Mucosa of rectum (tissue), 2 donors: ENCODE measurements around the gene KPNA5.

Experiments
- H3K27ac ChIP-seq, 2 donors: one replicate each; pipeline ENCODE4 v1.7.0; 2013; ENCODE audit warnings: inconsistent platforms in 2 of 2, low read depth in 2 of 2, low read length in 2 of 2
- H3K27me3 ChIP-seq, 2 donors: one replicate each; pipeline ENCODE4 v1.7.0; 2013; ENCODE audit warnings: low read length in 2 of 2; ENCODE audit not compliant: control insufficient read depth in 2 of 2, insufficient read depth in 2 of 2
- H3K36me3 ChIP-seq, 2 donors: one replicate each; pipeline ENCODE4 v1.7.0; 2013; ENCODE audit warnings: low read length in 2 of 2; ENCODE audit not compliant: control insufficient read depth in 2 of 2, insufficient read depth in 2 of 2
- H3K4me1 ChIP-seq, 2 donors: one replicate each; pipeline ENCODE4 v1.7.0; 2013; ENCODE audit warnings: low read length in 2 of 2, mild to moderate bottlenecking in 1 of 2; ENCODE audit not compliant: control insufficient read depth in 2 of 2, insufficient read depth in 2 of 2
- H3K4me3 ChIP-seq, 2 donors: one replicate each; pipeline ENCODE4 v1.7.0; 2013; ENCODE audit warnings: low read length in 2 of 2
- H3K9ac ChIP-seq, 2 donors: one replicate each; pipeline ENCODE4 v1.7.0; 2013; ENCODE audit warnings: low read length in 2 of 2, low read depth in 1 of 2, mild to moderate bottlenecking in 1 of 2
- H3K9me3 ChIP-seq, 2 donors: one replicate each; pipeline ENCODE4 v1.7.0; 2013; ENCODE audit warnings: low read length in 2 of 2; ENCODE audit not compliant: control insufficient read depth in 2 of 2
- donor health status: healthy.
- donor health status: Normal muscosa, but diverticular disease.

The KPNA5 gene

DNA sequence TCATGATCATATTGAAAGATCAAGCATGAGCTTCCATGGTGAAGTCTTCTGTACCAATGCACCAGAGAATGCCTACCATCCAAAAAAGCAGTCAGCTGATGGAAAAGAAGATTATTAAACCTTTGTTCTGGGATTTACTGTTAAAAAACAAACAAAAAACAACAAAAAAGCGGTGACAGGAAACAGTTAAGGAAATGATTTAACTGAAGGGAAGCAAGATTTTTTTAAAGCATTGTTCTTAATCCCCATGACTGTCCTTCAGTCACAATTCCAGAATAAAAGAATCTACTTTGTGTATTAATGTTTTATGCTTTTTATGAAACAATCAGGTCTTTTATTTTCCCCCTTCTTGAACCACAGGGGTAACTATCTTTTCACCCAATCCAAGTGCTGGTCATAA lies 60.6 kb downstream of the KPNA5 start:
- H3K27ac ChIP-seq = no peak overlapping the region
- H3K4me3 ChIP-seq = no peak overlapping the region
- H3K4me1 ChIP-seq = no peaks in the 10 kb centered on the region
- no peaks in the 10 kb centered on the region for H3K27me3 ChIP-seq
- H3K9me3 ChIP-seq = no peaks in the 10 kb centered on the region
- H3K36me3 ChIP-seq = no peaks in the 10 kb centered on the region
- H3K9ac ChIP-seq = no peak overlapping the region

DNA sequence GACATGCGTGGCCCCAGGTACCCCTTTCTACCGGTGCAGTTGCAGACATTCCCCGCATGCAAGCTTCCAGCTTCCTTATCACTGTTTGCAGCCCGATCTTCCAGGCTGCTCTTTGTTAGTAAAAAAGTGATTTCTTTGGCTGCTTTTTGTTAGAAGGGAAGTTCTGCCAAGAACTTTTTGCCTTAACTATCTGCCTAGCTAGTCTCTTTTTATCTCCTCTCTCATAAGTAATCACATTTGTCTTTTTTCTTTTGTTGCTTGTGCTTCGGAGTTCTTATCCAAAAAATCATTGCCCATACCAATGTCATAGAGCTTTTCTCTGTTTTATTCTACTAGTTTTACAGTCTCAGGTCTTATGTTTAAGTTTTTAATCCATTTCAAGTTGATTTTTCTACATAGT lies 64.2 kb downstream of the KPNA5 start:
- no peaks in the 10 kb centered on the region for H3K4me1 ChIP-seq
- H3K9ac ChIP-seq = no peak overlapping the region
- H3K27me3 ChIP-seq = no peaks in the 10 kb centered on the region
- no peak overlapping the region for H3K4me3 ChIP-seq
- H3K9me3 ChIP-seq = no peaks in the 10 kb centered on the region
- no peaks in the 10 kb centered on the region for H3K36me3 ChIP-seq
- H3K27ac ChIP-seq = no peak overlapping the region

DNA sequence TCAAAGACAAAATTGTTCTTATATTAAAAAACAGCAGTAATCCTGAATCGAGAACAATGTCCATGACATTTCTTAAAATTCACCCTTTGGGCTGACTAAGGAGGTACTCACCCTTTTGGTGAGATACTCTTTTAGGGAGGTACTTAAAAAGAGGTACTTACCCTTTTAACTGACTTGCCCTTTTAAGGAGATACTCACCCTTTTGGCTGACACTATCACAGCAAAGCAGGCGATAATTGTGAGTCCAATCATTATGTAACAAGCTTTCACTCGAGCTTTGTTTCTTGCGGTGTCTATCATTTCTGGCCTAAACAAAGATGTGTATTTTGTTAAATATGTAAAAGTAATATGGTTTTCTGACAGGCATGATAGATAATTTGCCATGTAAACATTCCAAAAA lies 80.8 kb downstream of the KPNA5 start:
- Histone ChIP-seq H3K36me3 (no peaks in the 10 kb centered on the region), H3K27ac (no peak overlapping the region), H3K4me1 (peaks cover 0 to 4% of the 10 kb centered on the region in 2 donors), H3K9ac (no peak overlapping the region), H3K9me3 (no peaks in the 10 kb centered on the region), H3K4me3 (no peak overlapping the region), H3K27me3 (peaks cover 14 to 17% of the 10 kb centered on the region in 2 donors)

DNA sequence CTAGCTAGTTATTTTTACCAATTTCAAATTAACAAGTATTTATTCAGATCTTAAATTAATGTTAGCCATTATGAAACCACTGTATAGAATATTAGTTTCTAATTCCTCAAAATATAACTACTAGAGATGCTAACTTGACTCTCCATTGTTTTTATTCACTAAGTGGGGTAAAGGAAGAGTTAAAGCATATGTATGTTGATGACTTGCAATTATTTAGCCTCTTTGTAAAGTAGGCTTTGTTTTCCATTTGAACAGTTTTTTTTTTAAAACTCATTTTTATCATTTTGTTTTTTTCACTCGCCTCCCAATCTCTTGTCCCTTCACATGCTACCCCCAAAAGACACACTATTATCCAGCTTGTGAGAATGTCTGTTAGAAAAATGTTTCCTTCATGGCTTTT lies 81.2 kb downstream of the KPNA5 start:
- Histone ChIP-seq H3K4me3 (no peak overlapping the region), H3K9ac (no peak overlapping the region), H3K27ac (no peak overlapping the region), H3K36me3 (no peaks in the 10 kb centered on the region), H3K27me3 (peaks cover 15 to 19% of the 10 kb centered on the region in 2 donors), H3K4me1 (peaks cover 0 to 4% of the 10 kb centered on the region in 2 donors), H3K9me3 (no peaks in the 10 kb centered on the region)

DNA sequence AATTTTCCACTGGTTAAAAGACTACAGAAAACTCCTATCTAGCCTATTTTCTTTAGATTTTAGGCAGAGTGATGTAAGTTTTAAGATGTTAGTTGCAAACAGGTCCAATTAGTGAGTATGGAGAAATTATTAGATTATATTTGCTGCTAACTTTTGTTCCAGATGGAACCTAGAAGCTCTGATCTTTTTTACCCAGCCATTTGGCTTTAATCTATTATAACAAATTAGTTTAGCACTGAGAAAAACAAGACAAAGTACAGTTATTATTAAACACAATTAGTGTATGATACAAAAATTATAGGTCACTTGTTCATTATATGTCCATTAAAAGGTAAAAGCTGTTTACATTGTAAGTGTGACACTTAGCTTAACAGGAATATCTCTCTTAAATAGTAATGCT lies 82.0 kb downstream of the KPNA5 start:
- Histone ChIP-seq H3K36me3 (no peaks in the 10 kb centered on the region), H3K9me3 (no peaks in the 10 kb centered on the region), H3K9ac (no peak overlapping the region), H3K27me3 (peaks cover 15 to 19% of the 10 kb centered on the region in 2 donors), H3K4me1 (peaks cover 0 to 4% of the 10 kb centered on the region in 2 donors), H3K27ac (no peak overlapping the region), H3K4me3 (no peak overlapping the region)

DNA sequence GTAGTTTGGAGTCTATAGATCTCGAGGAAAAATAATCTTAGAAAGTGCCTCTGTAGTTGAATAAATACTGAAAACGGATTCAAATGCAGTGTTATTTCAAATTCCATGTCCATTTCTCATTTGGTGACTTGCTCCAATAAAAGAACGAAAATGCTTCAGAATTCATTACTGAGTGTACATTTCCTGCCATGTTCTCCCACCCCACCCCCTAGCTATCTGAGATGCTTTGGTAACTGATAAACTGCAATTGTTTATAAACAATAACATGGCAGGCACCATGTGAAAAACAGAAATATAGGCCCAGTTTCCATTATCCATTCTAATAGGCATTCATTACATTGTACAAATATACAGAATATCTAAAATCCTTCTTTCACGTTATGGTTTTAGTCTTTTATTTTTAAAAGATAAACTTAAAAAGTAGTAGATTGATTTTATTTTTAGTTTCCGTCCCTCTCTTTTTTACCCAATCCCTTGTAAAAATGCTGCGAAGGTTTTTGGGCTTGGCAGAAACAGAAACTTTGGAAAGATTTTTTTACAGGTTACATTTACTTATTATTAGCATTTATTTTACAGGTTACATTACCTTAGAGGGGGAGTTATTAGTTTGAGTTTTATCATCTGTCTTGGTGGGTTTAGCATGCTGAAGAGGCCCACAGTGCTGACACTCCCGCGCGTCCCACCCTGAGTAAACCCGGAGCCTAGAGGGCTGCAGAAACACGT lies 83.1 kb downstream of the KPNA5 start:
- H3K27ac ChIP-seq = no peak overlapping the region
- no peaks in the 10 kb centered on the region for H3K9me3 ChIP-seq
- H3K27me3 ChIP-seq = peaks cover 15 to 19% of the 10 kb centered on the region in 2 donors

DNA sequence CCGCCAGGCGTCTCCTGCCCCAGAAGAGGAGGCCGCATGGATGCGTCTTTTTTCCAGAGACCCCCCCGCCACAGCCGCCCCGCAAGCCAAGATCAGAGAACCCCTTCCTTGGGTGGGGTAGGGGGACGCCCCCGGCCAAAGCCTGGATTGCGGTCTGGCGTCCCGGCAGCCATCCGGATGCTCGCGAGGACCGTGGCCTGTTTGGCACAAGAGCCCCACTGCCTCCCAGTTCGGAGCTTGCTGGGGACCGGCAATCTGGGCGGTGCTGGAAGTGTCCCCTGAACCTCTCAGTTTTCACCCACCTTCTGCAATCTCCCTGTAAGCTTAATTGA lies 83.6 kb downstream of the KPNA5 start:
- no peak overlapping the region for H3K27ac ChIP-seq
- peak overlapping the region in 1 of 2 donors; percentile 23 for H3K9ac ChIP-seq
- no peaks in the 10 kb centered on the region for H3K9me3 ChIP-seq
- peak overlapping the region; percentile 50 to 58 for H3K4me3 ChIP-seq
- peaks cover 0 to 4% of the 10 kb centered on the region in 2 donors for H3K4me1 ChIP-seq
- H3K36me3 ChIP-seq = no peaks in the 10 kb centered on the region
- H3K27me3 ChIP-seq = peaks cover 15 to 19% of the 10 kb centered on the region in 2 donors

More for the DNA sequence above, 83.1 kb downstream of the KPNA5 start:
- Histone ChIP-seq H3K4me1 (peaks cover 0 to 4% of the 10 kb centered on the region in 2 donors), H3K36me3 (no peaks in the 10 kb centered on the region), H3K9ac (no peak overlapping the region), H3K4me3 (no peak overlapping the region)

DNA sequence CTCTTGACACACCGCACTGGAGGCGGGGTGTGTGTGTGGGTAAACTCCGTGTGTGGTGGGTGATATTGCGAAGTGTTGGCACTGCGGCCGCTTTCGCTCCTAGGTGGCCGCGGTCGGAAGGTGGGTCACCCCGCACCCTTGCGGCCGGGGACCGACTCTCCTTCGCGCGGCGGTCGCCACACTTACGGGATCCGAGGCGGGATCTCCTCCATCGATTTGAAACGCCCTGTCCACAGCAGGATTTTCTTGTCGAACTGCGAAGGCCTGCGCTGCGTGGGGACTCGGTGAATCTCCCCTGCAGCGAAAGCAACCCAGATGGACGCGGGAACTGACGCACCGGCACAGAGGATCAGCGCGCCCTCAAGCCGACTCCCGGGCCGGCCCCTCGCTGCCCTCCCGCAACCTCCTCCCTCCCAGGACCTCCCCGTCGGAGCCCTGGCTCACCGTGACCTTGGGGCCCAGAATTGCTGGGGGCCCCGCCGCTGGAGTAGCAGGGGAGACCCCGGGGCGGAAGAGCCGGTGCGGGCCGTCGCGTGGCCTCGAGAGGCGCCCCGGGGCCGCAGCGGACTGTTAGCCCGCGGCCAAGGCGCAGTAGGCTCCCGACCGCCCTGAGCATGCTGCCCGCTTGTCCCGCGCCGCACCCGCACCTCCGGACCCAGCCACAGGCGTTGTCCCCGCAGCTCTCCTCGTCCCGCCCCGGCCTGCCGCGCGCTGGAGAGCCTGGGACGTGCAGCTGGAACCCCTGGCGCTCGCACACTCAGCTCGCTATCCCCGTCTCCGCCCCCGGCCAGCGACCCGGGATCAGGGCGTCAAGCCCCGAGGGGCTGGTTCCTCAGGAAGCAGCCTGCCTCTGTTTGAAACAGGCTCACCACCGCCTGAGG lies 84.2 kb downstream of the KPNA5 start, which contains the start of gene FAM162B:
TSS of gene FAM162B (minus strand) at position 759 of the 881 bp plus-strand sequence. CDS start at position 616, 143 bp downstream.
- Histone ChIP-seq H3K9ac (peak within 1 kb of the TSS in 1 of 2 donors; percentile 32), H3K4me3 (peak within 1 kb of the TSS; percentile 50 to 58), H3K27me3 (peaks cover 15 to 19% of the 10 kb centered on the region in 2 donors), H3K27ac (no peak within 1 kb of the TSS), H3K9me3 (no peaks in the 10 kb centered on the region), H3K4me1 (peaks cover 0 to 4% of the 10 kb centered on the region in 2 donors), H3K36me3 (no peaks in the 10 kb centered on the region)

DNA sequence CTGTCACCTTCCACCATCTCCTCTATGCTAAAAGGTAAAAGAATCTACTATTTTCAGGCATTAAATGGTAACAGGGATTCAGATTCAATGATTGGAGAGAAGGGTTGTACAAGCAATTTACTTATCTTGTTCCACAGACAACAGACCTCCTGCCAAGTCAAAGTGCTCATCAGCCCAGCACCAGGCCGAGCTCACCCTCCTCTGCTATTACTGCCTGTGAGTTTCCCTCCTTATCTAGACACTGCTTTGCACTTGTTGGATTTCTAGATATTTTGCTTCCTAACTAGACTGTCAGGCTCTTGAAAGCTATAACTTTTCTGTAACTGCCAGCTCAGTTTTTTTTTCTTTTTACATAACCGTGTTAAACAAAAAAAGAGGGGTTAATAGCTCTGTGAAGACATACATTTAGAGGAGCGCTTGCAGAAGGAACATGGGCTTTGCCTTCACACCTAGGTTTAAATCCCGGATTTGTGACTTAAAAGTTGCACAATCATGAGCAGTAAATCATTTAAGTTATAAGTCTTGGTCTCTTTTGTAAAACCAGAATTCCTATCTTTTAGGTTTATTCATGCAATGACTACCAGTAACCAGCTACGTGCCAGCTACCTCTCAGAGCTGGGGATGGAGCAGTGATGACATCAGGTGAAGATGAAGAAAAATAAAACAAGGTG lies 85.6 kb downstream of the KPNA5 start:
- Histone ChIP-seq H3K9me3 (no peaks in the 10 kb centered on the region), H3K4me3 (no peak overlapping the region), H3K36me3 (no peaks in the 10 kb centered on the region), H3K27me3 (peaks cover 15 to 19% of the 10 kb centered on the region in 2 donors), H3K27ac (no peak overlapping the region), H3K4me1 (peaks cover 0 to 4% of the 10 kb centered on the region in 2 donors), H3K9ac (no peak overlapping the region)

DNA sequence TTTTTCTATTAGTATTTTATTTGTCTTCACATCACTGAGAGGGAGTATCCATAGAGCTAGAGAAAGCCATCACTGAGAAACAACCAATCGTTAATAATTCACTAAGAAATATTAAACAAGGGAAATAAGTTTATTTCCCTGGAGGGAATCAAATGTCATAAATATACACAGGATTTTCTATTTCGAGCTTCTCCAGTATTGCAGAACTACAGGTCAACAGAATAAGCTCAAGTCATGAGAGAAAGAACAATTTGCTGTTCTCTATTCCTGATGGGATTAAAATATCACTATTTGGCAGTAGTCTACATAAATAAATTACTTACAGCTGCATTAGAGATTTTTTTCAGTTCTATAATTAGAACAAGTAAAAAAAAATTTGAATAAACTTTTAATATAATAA lies 86.7 kb downstream of the KPNA5 start:
- Histone ChIP-seq H3K36me3 (no peaks in the 10 kb centered on the region), H3K9me3 (no peaks in the 10 kb centered on the region), H3K27ac (no peak overlapping the region), H3K27me3 (peaks cover 15 to 19% of the 10 kb centered on the region in 2 donors), H3K4me1 (peaks cover 0 to 4% of the 10 kb centered on the region in 2 donors), H3K9ac (no peak overlapping the region), H3K4me3 (no peak overlapping the region)
